Astrocyte of the spinal cord (primary cell): ENCODE measurements around the gene TRIM8.
"Not testable (repeated sequence)": the region's sequence is repeated elsewhere in the genome, so short reads cannot be mapped to it uniquely, and the experiment has no call there.

Experiments used
- DNase-seq: peaks from one replicate; pipeline ENCODE4 v3.0.0; 2011; ENCODE audit warnings: low read depth, low spot score
- H3K4me3 ChIP-seq: 2 replicates; pipeline ENCODE4 v1.5.1; 2011; ENCODE audit warnings: low read depth, mild to moderate bottlenecking, low read length, moderate library complexity
- CTCF ChIP-seq: IDR thresholded peaks from 2 replicates; pipeline ENCODE4 v1.5.1; 2012; ENCODE audit warnings: low read depth, mild to moderate bottlenecking, low read length, inconsistent platforms
- in situ Hi-C: cut with HindIII; loops from 2 replicates; pipeline ENCODE4 v1.10.0; 2017; ENCODE audit warnings: low sequenced_read_pairs

Gene TRIM8

GRCh38 chr10:102679596-102679995, 35.3 kb downstream of the TRIM8 start:
- DNase-seq: no peak
- no peak overlapping the region for H3K4me3 ChIP-seq
- in situ Hi-C loops: no loop called here
- no peak for TF ChIP-seq CTCF

GRCh38 chr10:102681696-102682095, 37.4 kb downstream of the TRIM8 start:
- TF ChIP-seq CTCF: no peak
- H3K4me3 ChIP-seq: no peak overlapping the region
- in situ Hi-C loops: no loop called here
- no peak for DNase-seq

DNA sequence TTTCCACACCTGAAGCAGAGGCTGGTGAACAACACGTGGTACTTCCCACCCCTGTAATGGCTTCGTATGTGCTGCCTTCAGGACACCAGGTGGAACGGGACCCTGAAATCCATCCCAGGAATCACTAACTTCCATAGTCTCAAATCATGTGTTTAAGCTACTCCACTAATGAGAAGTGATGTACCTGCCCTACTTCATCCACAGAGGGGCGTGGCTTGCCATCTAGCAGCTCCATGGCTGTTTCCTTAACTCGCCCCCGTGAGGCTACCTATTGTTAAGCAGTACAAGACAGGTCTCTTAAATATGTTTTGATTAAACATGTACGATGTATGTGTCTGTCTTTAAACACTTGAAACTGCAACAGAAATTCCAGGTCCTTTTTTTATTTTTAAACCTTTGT, 38.1 kb downstream of the TRIM8 start:
- no peak for DNase-seq
- H3K4me3 ChIP-seq: no peak overlapping the region
- no peak for TF ChIP-seq CTCF
- in situ Hi-C loops: no loop called here

- in situ Hi-C loops: no loop called here
- no peak for DNase-seq
- TF ChIP-seq CTCF: no peak
- no peak overlapping the region for H3K4me3 ChIP-seq
Measured at GRCh38 chr10:102682981-102683380, 38.7 kb downstream of the TRIM8 start.

DNA sequence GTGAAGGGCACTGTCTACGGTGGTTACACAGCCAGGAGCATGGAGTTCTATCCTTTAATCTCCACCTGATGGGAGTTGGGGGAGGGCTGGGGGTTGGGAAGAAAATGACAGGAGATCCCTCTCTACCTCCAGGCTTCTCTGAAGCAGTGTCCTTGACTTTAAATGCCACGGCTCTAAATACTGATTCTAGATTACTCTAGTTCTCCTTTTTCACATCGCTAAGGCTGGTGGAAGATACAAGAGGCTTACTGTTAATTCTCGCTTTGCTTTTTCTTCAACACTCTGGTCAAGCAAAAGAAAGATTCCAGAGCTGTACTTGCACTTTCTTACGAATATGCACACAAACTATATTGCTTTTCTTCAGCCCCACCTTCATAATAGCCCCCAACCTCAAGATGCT, 39.5 kb downstream of the TRIM8 start:
- H3K4me3 ChIP-seq: no peak overlapping the region
- TF ChIP-seq CTCF: no peak
- in situ Hi-C loops: no loop called here
- DNase-seq: no peak

- peak; percentile 13 for DNase-seq
- in situ Hi-C loops: no loop called here
- H3K4me3 ChIP-seq: no peak overlapping the region
- no peak for TF ChIP-seq CTCF
Measured at GRCh38 chr10:102691285-102692066, 47.2 kb downstream of the TRIM8 start.

DNA sequence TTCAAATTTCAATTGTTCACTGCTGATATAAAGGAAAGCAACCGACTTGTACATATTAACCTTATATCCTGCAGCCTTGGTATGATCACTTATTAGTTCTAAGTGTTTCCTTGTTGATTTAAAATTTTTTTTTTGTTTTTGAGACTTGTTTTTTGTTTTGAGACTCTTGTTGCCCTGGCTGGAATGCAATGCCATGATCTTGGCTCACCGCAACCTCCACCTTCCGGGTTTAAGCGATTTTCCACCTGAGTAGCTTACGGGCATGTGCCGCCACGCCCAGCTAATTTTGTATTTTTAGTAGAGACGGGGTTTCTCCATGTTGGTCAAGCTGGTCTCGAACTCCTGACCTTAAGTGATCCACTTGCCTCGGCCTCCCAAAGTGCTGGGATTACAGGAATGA, 51.1 kb downstream of the TRIM8 start:
- H3K4me3 ChIP-seq, DNase-seq, in situ Hi-C loops: not testable (repeated sequence)
